Measurements from ENCODE around the gene KCNK7.

The KCNK7 gene, protein sequence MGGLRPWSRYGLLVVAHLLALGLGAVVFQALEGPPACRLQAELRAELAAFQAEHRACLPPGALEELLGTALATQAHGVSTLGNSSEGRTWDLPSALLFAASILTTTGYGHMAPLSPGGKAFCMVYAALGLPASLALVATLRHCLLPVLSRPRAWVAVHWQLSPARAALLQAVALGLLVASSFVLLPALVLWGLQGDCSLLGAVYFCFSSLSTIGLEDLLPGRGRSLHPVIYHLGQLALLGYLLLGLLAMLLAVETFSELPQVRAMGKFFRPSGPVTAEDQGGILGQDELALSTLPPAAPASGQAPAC

DNA sequence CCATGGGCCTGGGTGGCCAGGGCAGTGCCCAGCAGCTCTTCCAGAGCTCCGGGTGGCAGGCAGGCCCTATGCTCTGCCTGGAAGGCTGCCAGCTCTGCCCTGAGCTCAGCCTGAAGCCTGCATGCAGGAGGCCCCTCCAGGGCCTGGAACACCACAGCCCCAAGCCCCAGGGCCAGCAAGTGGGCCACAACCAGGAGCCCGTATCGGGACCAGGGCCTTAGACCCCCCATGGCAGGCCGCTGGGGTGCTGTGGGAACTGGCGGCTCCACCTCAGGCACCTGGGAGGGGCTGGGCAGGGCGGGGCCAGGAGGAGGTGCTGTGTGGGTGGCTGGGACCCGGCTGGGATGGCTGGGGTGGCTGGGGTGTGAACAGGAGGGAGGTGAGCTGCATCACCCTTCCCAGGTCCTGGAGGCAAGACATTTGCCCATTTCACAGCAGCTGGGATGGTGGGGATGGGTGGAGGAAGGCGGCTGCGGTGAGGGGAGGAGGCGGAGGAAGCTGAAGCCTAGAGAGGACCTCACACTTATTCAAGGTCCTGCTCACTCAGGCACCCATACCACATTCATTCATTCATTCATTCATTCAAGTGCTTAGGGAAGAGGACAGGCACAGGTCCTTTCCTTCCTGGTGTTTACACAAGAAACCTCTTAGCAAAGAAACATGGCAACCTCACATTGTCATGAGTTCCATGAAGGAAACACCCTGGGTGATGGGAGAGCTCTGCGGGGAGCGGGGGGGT, at the start of gene KCNK7:
KCNK7 (minus strand) TSS at position 258 of the 739 bp plus-strand sequence; CDS start at position 230, 28 bp downstream.
- H3K27ac ChIP-seq, result no peak within 1 kb of the TSS
- TF ChIP-seq, protein P1, sequence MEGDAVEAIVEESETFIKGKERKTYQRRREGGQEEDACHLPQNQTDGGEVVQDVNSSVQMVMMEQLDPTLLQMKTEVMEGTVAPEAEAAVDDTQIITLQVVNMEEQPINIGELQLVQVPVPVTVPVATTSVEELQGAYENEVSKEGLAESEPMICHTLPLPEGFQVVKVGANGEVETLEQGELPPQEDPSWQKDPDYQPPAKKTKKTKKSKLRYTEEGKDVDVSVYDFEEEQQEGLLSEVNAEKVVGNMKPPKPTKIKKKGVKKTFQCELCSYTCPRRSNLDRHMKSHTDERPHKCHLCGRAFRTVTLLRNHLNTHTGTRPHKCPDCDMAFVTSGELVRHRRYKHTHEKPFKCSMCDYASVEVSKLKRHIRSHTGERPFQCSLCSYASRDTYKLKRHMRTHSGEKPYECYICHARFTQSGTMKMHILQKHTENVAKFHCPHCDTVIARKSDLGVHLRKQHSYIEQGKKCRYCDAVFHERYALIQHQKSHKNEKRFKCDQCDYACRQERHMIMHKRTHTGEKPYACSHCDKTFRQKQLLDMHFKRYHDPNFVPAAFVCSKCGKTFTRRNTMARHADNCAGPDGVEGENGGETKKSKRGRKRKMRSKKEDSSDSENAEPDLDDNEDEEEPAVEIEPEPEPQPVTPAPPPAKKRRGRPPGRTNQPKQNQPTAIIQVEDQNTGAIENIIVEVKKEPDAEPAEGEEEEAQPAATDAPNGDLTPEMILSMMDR (conservative IDR thresholded peaks at IDR 0.05), result no peak

DNA sequence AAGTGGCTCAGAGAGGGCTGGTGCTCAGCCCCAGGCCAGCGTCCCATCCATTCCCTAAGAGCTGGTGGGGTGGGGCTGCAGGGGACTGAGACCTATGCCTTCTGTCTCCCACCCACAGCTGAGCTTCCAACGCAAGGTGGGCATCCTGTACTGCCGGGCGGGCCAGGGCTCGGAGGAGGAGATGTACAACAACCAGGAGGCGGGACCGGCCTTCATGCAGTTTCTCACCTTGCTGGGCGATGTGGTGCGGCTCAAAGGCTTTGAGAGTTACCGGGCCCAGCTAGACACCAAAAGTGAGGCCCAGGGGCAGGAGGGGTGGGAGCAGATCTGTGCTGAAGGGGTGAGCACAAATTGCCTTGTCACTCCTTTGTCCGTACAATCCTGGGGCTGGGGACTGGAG, 49.2 kb upstream of the KCNK7 start:
- no peak overlapping the region for H3K27ac ChIP-seq
- TF ChIP-seq, protein P1 (conservative IDR thresholded peaks at IDR 0.05), result no peak

- TF ChIP-seq, protein P1 (conservative IDR thresholded peaks at IDR 0.05), result no peak
- H3K27ac ChIP-seq, result no peak overlapping the region
Measured at GRCh38 chr11:65643971-65644370, 48.4 kb upstream of the KCNK7 start.

GRCh38 chr11:65642014-65642671, 46.5 kb upstream of the KCNK7 start:
- TF ChIP-seq, protein P1 (conservative IDR thresholded peaks at IDR 0.05), result no peak
- no peak overlapping the region for H3K27ac ChIP-seq

DNA sequence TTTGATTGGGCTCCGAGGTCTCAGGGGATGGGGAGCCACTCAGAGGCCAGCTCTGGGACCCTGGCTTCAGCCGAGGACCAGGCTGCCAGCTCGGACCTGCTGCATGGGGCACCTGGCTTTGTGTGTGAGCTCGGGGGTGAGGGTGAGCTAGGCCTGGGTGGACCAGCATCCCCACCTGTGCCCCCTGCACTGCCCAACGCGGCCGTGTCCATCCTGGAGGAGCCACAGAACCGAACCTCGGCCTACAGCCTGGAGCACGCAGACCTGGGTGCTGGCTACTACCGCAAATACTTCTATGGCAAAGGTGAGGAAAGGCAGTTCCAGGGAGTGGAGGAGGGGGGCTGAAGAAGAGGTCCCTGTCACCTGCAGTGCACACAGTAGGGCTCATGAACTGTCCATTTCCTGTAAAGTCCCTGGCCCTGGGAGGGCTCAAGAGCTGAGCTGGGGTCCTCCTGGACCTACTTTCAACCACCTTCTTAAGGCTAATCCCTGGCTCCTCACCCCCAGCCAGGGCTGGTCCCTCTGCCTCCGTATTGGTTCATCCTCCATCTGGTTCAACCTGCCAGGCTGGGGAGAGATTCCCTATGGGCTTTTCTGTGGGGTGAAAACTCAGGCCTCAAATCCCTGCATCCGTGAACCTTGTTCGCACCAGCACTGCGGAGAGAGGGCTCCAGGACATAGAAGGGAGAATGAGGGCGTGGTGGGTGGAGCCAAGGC, 45.9 kb upstream of the KCNK7 start:
- TF ChIP-seq, protein P1 (conservative IDR thresholded peaks at IDR 0.05), result no peak
- H3K27ac ChIP-seq, result no peak overlapping the region

DNA sequence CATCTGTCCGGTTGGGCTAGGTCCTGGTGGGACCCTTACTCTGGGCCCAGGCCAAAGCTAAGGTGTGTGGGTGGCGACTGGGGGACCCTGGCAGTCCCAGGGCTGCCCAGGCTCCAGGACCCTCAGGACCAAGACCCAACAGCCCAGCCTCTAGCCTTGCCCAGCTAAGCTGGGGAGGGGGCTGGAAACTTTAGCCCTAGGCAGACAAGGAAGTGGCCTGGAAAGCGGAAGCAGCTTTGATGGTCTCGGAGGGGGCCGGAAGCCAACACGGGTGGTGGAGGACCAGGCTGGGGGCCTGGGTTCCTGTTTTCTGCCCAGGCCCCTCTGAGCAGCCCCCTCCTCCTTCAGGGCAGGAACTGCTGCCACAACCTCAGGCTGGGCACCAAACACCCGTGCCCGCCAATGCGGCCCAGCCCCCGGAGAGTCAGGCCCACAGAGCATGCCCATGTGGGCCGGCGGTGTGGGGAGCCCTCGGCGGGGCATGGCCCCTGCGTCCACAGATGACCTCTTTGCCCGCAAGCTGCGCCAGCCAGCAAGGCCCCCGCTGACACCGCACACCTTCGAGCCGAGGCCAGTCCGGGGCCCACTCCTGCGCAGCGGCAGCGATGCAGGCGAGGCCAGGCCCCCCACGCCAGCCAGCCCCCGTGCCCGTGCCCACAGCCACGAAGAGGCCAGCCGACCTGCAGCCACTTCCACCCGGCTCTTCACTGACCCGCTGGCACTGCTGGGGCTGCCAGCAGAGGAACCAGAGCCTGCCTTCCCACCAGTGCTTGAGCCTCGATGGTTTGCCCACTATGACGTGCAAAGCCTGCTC, 45.1 kb upstream of the KCNK7 start:
- no peak overlapping the region for H3K27ac ChIP-seq
- TF ChIP-seq, protein P1 (conservative IDR thresholded peaks at IDR 0.05), result no peak

Data from VCaP (cell line).